Measurements from ENCODE around the gene DUSP1.
"Not testable (repeated sequence)": the region's sequence is repeated elsewhere in the genome, so short reads cannot be mapped to it uniquely, and the experiment has no call there.

DUSP1 gene

DNA sequence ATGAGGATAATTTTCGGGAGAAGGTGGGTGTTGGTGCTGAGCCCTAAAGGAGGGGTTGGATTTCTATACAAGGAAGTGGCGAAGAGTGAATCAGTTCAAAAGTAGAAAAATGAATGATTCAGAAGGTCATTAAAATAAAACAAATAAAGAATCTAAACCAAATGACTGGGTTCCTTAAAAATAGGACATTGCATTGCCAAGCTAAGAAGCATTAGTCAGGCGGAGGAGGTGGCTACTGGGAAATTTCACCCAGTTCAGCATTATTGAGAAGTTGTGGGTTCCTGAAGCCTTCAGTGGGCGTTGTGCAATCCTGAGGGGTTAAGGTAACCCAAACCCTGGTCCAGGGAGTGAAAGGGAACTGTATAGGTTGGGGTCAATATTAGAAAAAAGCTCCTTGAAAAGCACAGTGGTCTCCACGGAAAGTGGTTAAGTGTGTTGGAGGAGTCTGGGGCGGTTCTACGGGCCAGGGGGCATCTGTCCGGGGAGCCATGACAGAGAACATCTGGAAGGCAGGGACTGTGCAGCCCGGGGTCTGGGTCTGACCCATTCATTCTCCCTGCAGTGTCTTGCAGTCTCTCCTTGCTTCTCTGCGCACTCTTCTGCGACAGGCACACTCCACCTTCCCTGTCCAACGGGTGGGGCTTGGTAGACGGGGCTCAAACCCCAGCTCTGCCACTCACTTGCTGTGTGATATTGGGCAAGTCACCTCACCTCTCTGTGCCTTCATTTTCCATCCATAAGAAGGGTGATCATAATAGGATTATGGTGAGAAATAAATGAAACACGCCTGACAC lies 27.6 kb upstream of the DUSP1 start:
- FAIRE-seq = no peak
- DNase-seq (ENCODE audit: low spot score) = peak; percentile 75

DNA sequence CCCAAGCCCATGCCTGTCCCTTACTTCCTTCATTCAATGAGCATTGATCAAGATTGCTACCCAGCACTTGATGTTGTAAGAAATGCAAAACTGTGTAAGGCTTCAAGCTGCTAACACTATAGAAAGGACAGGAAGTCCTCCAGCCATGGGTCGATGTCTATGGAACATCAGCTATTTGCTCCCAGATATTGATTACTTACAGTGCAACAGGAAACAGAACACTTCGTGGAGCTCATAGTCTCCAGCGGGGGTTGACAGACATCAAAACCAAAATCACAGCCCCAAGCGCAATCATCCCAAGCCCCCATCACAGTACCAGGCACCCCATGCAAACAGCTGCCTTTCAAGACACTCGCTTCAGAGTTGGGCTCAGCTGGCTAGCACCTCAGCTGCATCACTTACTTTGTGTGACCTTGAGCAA lies 26.8 kb upstream of the DUSP1 start:
- DNase-seq (ENCODE audit: low spot score) = no peak
- FAIRE-seq = no peak

DNA sequence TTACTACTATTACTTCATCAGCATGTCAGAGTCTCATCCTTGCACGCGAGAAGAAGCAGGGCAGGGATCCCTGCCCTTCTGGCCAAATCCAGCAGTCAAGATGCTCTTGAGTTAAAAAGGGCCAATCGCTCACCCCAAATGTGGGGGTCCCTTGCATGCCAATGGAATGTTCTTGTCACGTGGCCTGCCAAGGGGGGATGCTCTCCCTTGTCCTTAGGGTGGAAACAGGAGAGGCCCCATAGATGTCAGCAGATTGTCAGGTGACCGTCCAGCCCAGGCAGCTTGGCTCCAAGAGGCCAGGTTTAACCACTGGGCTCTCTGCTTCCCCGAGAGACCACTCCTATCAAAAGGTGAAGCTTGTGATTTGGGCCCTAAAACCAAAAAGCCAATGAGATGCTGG lies 25.3 kb upstream of the DUSP1 start:
- no peak for DNase-seq (ENCODE audit: low spot score)
- no peak for FAIRE-seq

DNA sequence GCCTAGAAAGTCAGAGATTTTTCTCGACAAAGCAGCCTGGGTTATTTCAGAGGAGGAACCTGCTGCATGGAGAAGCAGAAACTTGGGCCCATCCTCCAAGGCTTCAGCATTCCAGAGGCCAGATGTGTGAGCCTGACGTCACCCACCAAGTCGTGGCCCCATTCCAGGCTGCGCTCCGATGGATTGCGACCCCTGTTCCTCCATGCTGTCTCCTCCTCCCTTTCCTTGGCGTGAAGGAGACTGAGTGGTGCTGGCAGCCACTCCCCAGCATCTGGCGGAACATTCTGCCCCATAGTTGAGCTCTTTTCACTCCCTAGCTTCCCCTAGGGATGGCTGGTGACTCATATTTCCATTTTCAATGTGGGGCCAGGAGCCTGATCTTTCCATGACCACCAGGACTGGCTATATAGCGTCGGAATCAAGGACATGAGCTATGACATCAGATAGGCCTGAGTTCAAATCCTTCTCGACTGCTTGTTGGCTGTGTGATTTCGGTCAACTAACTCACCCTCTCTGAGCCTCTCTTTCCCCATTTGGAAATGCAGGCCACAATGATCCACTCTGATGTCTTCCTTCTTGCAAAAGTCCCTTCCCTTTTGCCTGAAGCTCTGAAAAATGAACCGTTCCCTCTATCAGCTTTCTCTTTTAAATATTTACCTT lies 24.5 kb upstream of the DUSP1 start:
- DNase-seq (ENCODE audit: low spot score) = peak; percentile 76
- no peak for FAIRE-seq

DNA sequence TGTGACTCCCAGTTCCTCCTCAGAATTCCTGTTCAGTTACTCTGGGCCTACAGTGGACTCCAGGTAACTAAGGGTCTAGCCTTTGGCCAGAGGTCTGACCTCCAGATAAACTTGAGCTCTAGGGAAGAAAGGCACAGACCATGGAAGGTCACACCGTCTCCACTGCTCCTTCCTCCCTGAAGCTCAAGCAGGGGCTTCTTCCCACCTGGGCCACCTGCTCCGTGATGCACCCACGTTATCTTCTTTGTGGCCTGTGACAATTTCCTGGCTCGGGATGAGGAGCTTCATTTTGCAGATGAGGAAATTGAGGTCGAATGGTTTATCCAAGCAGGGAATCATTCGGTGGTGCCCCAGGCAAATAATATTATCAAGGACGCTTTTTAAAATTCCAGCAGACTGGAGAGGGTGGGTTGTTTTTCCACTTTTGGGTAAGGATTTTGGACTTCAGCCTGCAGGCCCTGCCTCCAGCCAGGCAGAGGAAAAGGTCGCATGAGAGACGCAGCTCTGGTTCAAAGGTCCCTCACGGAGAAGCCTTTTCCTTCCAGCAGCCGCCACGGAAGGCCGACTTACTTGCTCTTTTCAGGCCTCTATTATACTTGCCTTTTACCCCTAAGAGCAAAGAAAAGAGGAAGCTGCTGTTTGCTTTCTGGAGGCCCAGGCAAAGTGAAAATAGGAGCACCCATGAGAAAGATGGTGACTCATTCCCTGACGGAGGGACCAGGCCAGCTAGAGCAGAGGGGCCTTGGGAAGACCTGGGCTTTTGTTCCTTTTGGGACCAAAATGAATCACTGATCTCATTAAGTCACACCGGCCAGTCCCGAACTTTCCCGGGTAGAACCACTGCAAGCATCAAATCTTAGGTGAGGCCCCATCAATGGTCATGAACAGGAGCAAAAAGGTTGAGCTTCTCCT lies 22.8 kb upstream of the DUSP1 start:
- FAIRE-seq (no peak), DNase-seq (ENCODE audit: low spot score) (peak; percentile 51)

DNA sequence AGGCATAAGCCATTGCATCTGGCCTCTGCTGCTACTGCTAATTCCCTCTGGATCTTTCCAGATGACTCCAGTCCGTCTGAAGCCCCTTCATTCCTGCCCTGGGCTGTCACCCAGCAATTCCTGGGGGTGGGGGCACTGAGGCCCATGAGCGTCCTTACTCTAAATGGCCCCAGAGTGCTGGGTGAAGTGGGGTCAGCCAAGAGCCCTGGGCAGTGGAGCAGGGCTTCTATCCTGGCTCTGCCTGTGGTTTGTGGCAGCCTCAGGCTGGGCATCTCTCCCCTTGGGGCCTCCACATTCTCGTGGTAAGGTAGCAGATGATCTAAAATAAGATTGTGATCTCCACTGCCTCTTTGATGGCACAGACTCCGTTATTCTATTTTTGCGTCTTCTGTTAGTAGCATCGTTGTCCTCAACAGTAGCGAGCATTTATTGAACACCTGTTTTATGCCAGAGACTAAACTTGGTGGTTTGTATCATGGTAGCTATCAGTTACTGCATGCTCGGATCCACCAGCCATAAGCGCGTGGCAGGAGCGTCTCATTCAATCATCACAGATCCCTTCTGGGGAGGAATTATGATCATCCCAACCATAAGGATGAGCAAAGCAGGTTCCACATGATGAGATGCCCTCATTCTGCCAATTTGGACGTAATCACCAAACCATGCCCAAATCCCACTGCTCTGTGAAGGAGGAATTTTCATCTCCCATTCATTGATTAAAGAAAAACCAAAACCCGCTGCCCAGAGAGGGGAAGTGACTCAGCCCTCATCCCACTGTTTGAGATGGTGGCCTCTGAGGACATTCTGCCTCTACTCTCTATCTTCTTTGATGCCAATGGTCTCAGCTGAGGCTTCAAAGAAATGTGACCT lies 21.9 kb upstream of the DUSP1 start:
- FAIRE-seq (no peak), DNase-seq (ENCODE audit: low spot score) (peak; percentile 50)

DNA sequence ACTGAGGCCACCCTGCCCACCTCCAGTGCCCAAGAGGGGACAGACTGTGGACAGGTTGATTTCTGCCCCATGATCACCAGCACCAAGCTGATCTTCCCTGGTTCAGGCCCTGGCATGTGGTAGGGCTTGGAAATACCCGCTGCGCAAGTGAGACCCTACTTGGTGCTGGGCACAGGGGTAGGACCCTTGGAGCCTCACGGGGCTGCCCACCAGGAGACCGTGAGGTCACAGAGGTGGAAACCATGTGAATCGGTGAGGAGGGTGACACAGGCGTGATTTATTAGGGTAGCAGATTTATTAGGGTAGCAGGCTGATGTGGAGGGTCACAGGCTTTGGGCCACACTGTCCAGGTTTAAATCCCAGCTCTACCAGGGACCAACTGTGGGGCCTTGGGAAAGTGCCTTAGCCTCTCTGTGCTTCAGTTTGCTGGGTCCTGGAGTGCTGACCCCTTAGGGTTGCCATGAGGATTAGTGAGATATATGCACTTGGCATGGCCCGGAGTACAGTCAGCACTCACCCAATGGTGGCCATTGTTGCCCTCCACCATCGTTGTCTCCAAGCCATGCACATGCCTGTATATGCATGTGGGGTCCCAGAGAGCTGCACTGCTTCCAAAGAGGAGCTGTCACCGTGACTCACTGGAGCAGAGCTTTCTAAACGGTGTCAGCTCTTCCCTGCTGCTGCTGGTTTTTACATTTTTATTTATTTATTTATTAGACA lies 20.9 kb upstream of the DUSP1 start:
- no peak for FAIRE-seq
- no peak for DNase-seq (ENCODE audit: low spot score)

DNA sequence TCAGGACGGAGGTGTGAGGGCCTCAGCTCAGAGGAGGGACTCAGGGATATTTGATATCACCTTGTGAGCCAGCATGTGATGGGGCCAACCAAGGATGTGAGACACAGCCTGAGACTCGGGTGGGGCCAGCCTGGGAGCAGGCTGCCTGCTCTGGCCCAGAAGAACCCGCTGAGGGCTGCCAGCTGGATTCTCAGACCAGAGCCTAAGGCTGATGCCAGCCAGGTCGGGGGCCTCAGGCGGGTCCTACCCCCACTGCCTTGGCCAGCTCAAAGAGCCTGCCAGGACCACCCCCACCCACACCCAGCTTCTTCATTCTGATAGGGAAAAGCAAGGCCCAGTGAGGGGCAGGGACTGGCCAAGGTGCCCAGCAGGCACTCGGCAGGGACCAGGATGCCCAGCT lies 20.3 kb upstream of the DUSP1 start:
- FAIRE-seq (no peak), DNase-seq (ENCODE audit: low spot score) (no peak)

DNA sequence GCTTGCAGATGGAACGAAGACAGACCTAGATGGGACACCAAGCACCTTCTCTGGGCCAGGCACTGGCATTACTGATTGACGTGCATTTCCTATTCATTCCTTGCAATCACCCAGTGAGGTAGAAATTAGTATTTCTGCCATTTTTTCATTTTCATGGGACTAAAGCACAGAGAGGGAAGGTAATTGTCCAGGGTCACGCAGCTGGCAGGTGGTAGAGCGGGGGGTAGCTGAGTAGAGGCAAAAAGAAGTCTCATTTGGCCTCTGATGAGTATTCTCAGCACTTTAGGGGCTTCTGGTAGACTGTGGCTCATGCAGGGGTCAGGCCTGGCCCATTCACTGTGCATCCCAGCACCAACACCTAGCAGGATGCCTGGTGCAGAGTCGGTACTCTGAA lies 19.5 kb upstream of the DUSP1 start:
- no peak for FAIRE-seq
- no peak for DNase-seq (ENCODE audit: low spot score)

DNA sequence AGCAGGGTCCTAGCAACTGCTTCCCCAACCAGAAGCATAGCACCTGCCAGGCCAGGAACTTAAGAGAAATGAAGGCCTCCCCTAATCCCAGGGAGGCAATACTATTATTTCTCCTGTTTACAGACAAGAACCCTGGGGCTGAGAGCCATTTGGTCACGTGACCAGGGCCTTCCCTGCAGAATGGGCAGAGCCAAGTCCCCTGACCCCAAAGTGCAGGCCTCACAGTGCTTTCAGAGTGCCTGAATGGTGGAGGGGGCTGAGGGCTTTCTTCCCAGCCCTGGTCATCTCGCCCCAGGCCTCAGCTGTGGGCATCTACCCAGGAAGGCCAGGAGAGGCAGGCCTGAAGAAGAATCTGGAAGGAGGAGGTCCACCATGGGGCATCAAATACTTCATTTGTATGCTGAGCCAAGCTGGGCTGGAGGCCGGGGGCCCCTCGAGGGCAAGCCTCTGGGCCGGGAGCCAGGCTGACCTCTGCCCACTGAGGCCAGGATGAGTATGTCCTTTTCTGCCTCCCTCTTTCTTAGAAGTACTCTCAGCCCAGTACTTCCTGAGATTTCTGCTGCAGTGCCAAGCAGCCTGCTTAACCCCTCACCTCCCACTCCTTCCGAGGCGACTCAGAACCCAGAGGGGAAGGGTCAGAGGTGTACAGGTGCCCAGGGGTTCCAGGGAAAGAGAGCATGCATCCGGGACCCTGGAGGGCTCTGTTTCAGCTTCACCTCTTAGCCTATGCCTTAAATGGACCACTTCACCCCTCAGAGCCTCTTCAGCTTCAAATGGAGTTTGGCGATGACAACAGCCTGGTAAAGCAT lies 18.9 kb upstream of the DUSP1 start:
- DNase-seq (ENCODE audit: low spot score) (peak; percentile 64), FAIRE-seq (peak; percentile 16)

DNA sequence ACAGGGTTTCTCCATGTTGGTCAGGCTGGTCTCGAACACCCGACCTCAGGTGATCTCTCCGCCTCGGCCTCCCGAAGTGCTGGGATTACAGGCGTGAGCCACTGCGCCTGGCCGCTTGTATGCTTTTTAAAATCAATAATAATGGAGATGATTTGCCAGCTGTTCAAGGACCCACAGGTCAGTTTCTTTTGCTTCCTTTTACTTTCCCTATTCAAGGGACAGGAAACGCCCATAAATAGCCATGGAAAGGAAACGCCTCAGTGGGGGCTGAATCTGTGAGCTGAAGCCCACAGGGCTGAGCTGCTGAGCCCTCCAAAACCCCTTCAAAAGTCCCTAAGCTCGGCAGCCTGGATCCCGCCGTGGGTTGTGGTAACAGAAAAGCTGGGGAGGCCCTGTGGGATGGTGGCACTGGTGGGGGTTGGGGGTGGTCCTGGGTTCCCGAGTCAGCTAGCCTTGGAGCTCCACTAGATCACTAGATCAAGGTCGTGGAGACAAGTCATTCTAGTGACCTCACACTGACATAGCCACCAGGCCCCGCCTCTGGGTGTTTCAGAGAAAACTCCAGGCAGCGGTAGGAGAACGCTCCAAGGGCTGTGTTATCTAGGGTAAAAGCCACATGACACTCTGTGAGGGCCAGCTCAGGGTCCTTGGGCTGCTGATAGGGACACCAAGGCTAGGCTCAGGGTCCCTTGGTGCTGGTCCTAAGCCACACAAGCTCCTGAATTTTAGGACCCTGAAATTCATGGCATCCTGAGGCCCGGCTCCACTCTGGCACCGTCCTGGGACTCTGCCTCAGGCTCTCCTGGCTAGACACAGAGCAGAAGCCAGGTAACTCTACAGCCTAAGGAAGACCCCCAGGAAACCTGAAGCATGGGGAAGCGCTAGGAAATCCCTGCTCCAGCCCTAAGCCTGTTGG lies 18.0 kb upstream of the DUSP1 start:
- DNase-seq (ENCODE audit: low spot score) = no peak

DNA sequence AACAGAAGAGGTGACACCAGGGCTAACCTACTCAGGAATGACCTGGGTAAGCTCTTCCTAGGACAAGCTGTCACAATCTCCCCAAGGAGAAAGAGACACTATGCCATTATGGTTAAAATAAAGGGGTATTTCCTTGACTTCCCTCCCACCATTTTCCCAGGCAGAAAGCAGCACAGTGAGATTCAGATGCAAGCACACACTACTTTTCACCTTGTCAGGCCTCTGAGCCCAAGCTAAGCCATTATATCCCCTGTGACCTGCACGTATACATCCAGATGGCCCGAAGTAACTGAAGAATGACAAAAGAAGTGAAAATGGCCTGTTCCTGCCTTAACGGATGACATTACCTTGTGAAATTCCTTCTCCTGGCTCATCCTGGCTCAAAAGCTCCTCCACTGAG lies 16.5 kb upstream of the DUSP1 start:
- not testable (repeated sequence) for FAIRE-seq; DNase-seq (ENCODE audit: low spot score)

More for the DNA sequence above, 18.0 kb upstream of the DUSP1 start:
- FAIRE-seq = no peak

DNA sequence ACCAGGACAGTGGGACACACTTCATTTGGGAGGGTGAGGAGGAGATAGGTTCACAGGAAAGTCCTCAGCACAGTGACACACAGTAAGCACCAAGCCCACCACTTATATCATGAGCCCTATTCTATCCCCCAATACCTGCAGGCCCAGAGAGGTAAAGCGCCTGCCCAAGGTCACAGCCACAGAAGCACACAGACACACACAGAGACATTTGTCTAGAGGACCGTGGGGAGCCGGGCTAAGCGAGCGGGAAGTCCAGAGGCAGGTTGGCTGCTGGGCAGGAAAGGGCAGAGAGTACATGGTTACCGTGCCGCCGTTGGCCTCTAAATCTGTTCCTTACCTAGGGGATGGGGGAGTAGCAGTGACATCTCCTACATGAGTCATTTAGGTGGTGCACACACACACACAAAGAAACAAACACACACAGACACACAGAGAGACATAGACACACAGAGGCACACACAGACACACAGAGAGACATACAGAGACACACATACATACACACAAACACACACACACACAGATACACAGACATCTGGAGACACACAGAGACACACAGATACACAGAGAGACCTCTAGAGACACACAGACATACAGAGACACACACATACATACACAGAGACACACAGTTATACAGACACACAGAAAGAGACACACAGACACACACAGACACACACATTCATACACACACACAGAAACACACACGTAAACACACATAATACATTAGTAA lies 15.9 kb upstream of the DUSP1 start:
- no peak for FAIRE-seq
- DNase-seq (ENCODE audit: low spot score) = peak; percentile 1

DNA sequence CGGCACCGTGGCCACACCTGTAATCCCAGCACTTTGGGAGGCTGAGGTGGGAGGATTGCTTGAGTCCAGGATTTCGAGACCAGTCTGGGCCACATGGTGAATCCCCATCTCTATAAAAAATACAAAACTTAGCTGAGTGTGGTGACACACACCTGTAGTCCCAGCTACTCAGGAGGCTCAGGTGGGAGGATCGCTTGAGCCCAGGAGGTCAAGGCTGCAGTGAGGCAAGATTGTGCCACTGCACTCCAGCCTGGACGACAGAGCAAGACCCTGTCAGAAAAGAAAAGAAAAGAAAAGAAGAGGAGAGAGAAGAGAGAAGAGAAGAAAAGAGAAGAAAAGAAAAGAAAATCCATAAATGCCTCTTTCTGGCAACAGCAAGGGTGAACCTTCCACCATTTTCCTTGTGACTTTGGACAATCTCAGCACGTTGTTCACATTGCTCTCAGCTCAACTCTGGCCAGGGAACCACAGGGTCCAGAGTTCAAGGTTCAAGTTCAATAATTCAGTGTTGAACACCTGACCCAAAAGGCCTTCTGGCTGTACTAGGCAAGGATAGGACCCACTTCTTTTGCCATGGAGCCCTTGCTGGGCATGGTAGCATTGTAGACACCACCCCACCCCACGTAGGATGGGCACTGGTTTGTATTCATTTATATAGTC lies 14.6 kb upstream of the DUSP1 start:
- no peak for FAIRE-seq

DNA sequence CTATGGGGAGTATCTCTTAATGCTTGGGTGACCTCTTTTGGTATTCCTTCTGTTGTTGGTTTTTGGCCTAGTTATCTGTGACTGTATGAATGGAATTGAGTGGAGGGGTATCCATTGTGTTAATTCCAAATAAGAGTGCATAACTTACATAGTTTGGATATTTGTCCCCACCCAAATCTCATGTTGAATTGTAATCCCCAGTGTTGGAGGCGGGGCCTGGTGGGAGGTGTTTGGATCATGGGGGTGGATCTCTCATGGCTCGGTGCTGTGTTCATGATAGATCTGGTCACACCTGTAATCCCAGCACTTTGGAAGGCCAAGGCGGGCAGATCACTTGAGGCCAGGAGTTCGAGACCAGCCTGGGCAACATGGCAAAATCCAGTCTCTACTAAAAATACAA lies 13.2 kb upstream of the DUSP1 start:
- not testable (repeated sequence) for FAIRE-seq; DNase-seq (ENCODE audit: low spot score)

More for the DNA sequence above, 14.6 kb upstream of the DUSP1 start:
- no peak for DNase-seq (ENCODE audit: low spot score)

DNA sequence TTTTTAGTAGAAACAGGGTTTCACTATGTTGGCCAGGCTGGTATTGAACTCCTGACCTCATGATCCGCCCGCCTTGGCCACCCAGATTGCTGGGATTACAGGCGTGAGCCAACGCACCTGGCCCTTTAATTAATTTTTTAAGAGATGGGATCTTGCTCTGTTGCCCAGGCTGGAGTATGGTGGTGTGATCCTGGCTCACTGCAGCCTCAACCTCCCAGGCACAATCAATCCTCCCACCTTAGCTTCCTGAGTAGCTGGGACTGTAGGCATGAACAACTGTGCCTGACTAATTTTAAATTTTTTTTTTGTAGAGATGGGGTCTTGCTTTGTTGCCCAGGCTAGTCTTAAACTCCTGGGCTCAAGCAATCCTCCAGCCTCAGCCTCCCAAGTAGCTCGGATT lies 12.3 kb upstream of the DUSP1 start:
- DNase-seq (ENCODE audit: low spot score); FAIRE-seq: not testable (repeated sequence)
